ENCODE data around the gene POLR2A.

DNA sequence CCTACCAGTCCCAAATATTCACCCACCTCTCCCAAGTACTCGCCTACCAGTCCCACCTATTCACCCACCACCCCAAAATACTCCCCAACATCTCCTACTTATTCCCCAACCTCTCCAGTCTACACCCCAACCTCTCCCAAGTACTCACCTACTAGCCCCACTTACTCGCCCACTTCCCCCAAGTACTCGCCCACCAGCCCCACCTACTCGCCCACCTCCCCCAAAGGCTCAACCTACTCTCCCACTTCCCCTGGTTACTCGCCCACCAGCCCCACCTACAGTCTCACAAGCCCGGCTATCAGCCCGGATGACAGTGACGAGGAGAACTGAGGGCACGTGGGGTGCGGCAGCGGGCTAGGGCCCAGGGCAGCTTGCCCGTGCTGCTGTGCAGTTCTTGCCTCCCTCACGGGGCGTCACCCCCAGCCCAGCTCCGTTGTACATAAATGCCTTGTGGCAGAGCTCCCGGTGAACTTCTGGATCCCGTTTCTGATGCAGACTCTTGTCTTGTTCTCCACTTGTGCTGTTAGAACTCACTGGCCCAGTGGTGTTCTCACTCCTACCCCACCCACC, 29.8 kb downstream of the POLR2A start:
- TF ChIP-seq, protein P1, sequence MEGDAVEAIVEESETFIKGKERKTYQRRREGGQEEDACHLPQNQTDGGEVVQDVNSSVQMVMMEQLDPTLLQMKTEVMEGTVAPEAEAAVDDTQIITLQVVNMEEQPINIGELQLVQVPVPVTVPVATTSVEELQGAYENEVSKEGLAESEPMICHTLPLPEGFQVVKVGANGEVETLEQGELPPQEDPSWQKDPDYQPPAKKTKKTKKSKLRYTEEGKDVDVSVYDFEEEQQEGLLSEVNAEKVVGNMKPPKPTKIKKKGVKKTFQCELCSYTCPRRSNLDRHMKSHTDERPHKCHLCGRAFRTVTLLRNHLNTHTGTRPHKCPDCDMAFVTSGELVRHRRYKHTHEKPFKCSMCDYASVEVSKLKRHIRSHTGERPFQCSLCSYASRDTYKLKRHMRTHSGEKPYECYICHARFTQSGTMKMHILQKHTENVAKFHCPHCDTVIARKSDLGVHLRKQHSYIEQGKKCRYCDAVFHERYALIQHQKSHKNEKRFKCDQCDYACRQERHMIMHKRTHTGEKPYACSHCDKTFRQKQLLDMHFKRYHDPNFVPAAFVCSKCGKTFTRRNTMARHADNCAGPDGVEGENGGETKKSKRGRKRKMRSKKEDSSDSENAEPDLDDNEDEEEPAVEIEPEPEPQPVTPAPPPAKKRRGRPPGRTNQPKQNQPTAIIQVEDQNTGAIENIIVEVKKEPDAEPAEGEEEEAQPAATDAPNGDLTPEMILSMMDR (IDR thresholded peaks at IDR 0.05), result no peak
- TF ChIP-seq POLR2A (IDR thresholded peaks at IDR 0.05), result no peak

All from Peyer's patch (tissue), 4 donors.